ENCODE data around the gene FOCAD. TPM values are rescaled to one million over a fixed set of nuclear protein-coding genes. Genes with fewer than 3 reads are reported as not detected.

FOCAD gene
- total RNA-seq, 4 donors from 2014 or later = 24.0 to 64.5 (median 33.1) TPM

GRCh38 chr9:20811872-20812271 is 127.8 kb downstream of the FOCAD start:
- DNase-seq (ENCODE audit: low spot score in 2 of 2) = no peak
- Histone ChIP-seq H3K4me3 (no peak overlapping the region), H3K36me3 (no peaks in the 10 kb centered on the region), H3K27me3 (no peaks in the 10 kb centered on the region), H3K27ac (no peak overlapping the region), H3K9me3 (no peaks in the 10 kb centered on the region), H3K4me1 (no peaks in the 10 kb centered on the region)
- TF ChIP-seq CTCF (IDR thresholded peaks at IDR 0.05) = no peak
- TF ChIP-seq EP300 (IDR thresholded peaks at IDR 0.05) = no peak
- no peak for TF ChIP-seq POLR2A (IDR thresholded peaks at IDR 0.05)
- TF ChIP-seq POLR2AphosphoS5 (IDR thresholded peaks at IDR 0.05) = no peak

DNA sequence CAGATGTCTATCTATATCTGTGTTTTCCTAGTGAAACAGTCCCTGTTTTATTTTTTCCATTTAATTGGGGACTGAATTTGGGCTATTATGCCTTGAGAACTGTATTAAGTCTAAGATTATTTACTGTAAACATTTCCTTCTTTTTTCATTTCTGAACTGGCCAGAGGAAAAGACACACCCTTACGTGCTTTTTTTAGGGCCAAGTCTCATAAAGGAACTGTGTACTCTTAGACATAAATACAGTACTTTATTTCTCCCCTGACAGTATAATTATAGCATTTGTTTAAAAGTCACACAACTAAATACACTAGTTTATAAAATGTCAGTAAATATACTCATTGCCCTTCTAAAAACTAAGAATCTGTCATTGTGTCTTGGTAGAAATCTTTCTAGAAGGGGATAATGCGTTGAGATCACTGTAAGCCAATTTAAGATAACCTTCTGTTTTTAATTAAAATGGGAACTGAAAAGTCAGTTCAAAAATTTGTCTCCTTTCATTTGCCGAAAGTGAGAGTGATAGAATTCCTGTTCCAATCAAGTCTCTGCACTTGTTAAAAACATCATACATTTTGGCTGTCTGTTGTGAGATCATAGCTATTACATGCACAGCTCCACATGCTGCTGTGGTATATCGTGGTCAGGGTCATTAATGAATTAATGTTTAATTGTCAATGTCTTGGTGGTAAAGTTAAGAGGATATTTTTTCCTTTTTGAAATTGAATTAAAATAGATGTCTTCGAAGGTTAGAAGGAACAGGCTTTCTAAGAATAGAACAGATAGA is 132.1 kb downstream of the FOCAD start:
- Histone ChIP-seq H3K9me3 (no peaks in the 10 kb centered on the region), H3K36me3 (no peaks in the 10 kb centered on the region), H3K4me3 (no peak overlapping the region), H3K27me3 (no peaks in the 10 kb centered on the region), H3K27ac (no peak overlapping the region), H3K4me1 (no peaks in the 10 kb centered on the region)
- WGBS = 51% methylated on average over 5 of the region's 5 CpGs
- no peak for DNase-seq (ENCODE audit: low spot score in 2 of 2)
- no peak for TF ChIP-seq CTCF (IDR thresholded peaks at IDR 0.05)
- TF ChIP-seq POLR2A (IDR thresholded peaks at IDR 0.05) = no peak
- no peak for TF ChIP-seq POLR2AphosphoS5 (IDR thresholded peaks at IDR 0.05)
- TF ChIP-seq EP300 (IDR thresholded peaks at IDR 0.05) = no peak

DNA sequence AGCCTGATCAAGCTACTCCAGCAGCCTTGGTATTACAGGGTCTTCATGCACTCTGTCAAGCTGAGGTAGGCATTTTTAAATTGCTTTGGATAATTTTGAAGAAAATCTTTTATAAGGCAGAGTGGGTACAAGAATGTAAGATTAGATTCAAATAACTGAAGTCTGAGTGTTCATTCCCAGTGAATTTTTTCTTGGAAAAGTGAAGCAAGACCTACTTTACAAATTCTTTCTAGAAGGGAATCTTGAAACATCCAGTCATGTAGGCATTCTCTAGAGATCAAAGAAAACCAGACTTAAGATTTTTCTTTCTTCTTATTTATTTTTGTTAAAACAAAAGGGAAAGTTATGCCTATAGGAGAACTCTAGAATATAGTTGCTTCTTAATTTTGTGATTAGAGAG is 139.0 kb downstream of the FOCAD start:
- no peak for DNase-seq (ENCODE audit: low spot score in 2 of 2)
- Histone ChIP-seq H3K4me1 (no peaks in the 10 kb centered on the region), H3K27ac (no peak overlapping the region), H3K9me3 (no peaks in the 10 kb centered on the region), H3K4me3 (no peak overlapping the region), H3K36me3 (no peaks in the 10 kb centered on the region), H3K27me3 (no peaks in the 10 kb centered on the region)
- TF ChIP-seq POLR2A (IDR thresholded peaks at IDR 0.05) = no peak
- TF ChIP-seq POLR2AphosphoS5 (IDR thresholded peaks at IDR 0.05) = no peak
- no peak for TF ChIP-seq CTCF (IDR thresholded peaks at IDR 0.05)
- TF ChIP-seq EP300 (IDR thresholded peaks at IDR 0.05) = no peak

DNA sequence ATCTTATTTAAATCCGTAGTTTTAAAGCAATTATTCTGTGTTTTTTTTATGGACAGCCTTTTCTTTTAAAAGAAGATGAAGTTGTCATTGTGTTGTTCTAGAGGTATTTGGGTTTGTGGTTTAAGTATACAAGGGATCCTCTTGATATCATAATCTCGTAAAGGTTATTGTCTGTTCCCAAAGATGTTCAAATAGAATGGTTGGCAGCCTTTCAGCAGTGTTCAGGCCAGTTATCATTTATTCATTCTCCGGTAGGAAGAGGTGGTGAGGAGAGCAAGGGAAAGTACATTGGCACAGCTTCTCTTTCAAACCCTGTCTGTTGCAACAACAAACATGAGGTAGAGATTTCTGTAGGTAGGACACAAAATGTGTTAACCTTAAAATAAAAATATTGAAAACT is 147.0 kb downstream of the FOCAD start:
- Histone ChIP-seq H3K27me3 (no peaks in the 10 kb centered on the region), H3K36me3 (no peaks in the 10 kb centered on the region), H3K4me3 (no peak overlapping the region), H3K27ac (no peak overlapping the region), H3K4me1 (peaks cover 4% of the 10 kb centered on the region), H3K9me3 (no peaks in the 10 kb centered on the region)
- 85% methylated on average over 3 of the region's 3 CpGs for WGBS
- TF ChIP-seq CTCF (IDR thresholded peaks at IDR 0.05) (no peak), POLR2AphosphoS5 (IDR thresholded peaks at IDR 0.05) (no peak), EP300 (IDR thresholded peaks at IDR 0.05) (no peak), POLR2A (IDR thresholded peaks at IDR 0.05) (no peak)
- no peak for DNase-seq (ENCODE audit: low spot score in 2 of 2)

GRCh38 chr9:20832775-20833174 is 148.7 kb downstream of the FOCAD start:
- DNase-seq (ENCODE audit: low spot score in 2 of 2) = no peak
- Histone ChIP-seq H3K27ac (no peak overlapping the region), H3K4me3 (no peak overlapping the region), H3K9me3 (no peaks in the 10 kb centered on the region), H3K27me3 (no peaks in the 10 kb centered on the region), H3K4me1 (peaks cover 4% of the 10 kb centered on the region), H3K36me3 (no peaks in the 10 kb centered on the region)
- TF ChIP-seq CTCF (IDR thresholded peaks at IDR 0.05) (no peak), EP300 (IDR thresholded peaks at IDR 0.05) (no peak), POLR2AphosphoS5 (IDR thresholded peaks at IDR 0.05) (no peak), POLR2A (IDR thresholded peaks at IDR 0.05) (no peak)
- 92% methylated on average over 2 of the region's 2 CpGs for WGBS
